ENCODE measurements around the gene GTF3C5. TPM values are rescaled to one million over a fixed set of nuclear protein-coding genes. Genes with fewer than 3 reads are reported as not detected.
"Not testable (repeated sequence)": the region's sequence is repeated elsewhere in the genome, so short reads cannot be mapped to it uniquely, and the experiment has no call there.

Gene GTF3C5
- total RNA-seq, 3 donors from 2014 or later (not counting 1 experiment from before 2014, with no cell fraction given): 52.6 to 69.2 (median 60.4) TPM

- 92% methylated on average over 24 of the region's 25 CpGs for WGBS (ENCODE audit: insufficient coverage)
- no peak overlapping the region for H3K4me3 Mint-ChIP-seq
- H3K4me1 ChIP-seq (ENCODE audit: control insufficient read depth, insufficient read depth, low read length): no peaks in the 10 kb centered on the region
- no peak overlapping the region for H3K4me3 ChIP-seq (ENCODE audit: low read length)
- no peaks in the 10 kb centered on the region for H3K9me3 ChIP-seq (ENCODE audit: control insufficient read depth, insufficient read depth, low read length)
- H3K36me3 ChIP-seq (ENCODE audit: control insufficient read depth, insufficient read depth, low read length): peaks cover 15% of the 10 kb centered on the region
- no peaks in the 10 kb centered on the region for H3K36me3 Mint-ChIP-seq
- no peak overlapping the region for H3K27ac ChIP-seq (ENCODE audit: low read length)
- H3K4me1 Mint-ChIP-seq: peaks cover 34 to 39% of the 10 kb centered on the region in 2 donors
- H3K27me3 ChIP-seq (ENCODE audit: control insufficient read depth, insufficient read depth, low read length): no peaks in the 10 kb centered on the region
- H3K27me3 Mint-ChIP-seq (ENCODE audit: low read depth in 2 of 2): no peaks in the 10 kb centered on the region
- intact Hi-C loops (cut with micrococcal nuclease): no loop called here
- no peak for ATAC-seq
- DNase-seq: no peak
- H3K27ac Mint-ChIP-seq: no peak overlapping the region
- no peak for TF ChIP-seq CTCF (IDR thresholded peaks at IDR 0.05)
- no peaks in the 10 kb centered on the region for H3K9me3 Mint-ChIP-seq
Observed at GRCh38 chr9:133037775-133038515, 7.1 kb downstream of the GTF3C5 start.

- H3K4me1 ChIP-seq (ENCODE audit: control insufficient read depth, insufficient read depth, low read length); H3K9me3 ChIP-seq (ENCODE audit: control insufficient read depth, insufficient read depth, low read length); H3K27me3 Mint-ChIP-seq (ENCODE audit: low read depth in 2 of 2); H3K4me3 ChIP-seq (ENCODE audit: low read length); ATAC-seq; H3K4me3 Mint-ChIP-seq; H3K9me3 Mint-ChIP-seq; H3K27ac ChIP-seq (ENCODE audit: low read length); H3K27me3 ChIP-seq (ENCODE audit: control insufficient read depth, insufficient read depth, low read length); H3K36me3 Mint-ChIP-seq: not testable (repeated sequence)
- Mint-ChIP-seq H3K4me1 (peaks cover 28 to 33% of the 10 kb centered on the region in 2 donors), H3K27ac (peak overlapping the region in 1 of 2 donors; percentile 69)
- peaks cover 36% of the 10 kb centered on the region for H3K36me3 ChIP-seq (ENCODE audit: control insufficient read depth, insufficient read depth, low read length)
- 91% methylated on average over 11 of the region's 12 CpGs for WGBS (ENCODE audit: insufficient coverage)
- intact Hi-C loops (cut with micrococcal nuclease): loop anchor here (1.0 kb wide), 1 partner anchor 108 kb away; no protein-coding TSS in a partner anchor
- peak in 1 of 2 donors; percentile 57 for DNase-seq
- peak; percentile 62 for TF ChIP-seq CTCF (IDR thresholded peaks at IDR 0.05)
Observed at GRCh38 chr9:133040892-133041479, 10.2 kb downstream of the GTF3C5 start.

GRCh38 chr9:133041958-133042357 is 11.2 kb downstream of the GTF3C5 start:
- no peak for ATAC-seq
- H3K27ac Mint-ChIP-seq: no peak overlapping the region

More at GRCh38 chr9:133041958-133042357, 11.2 kb downstream of the GTF3C5 start:
- Mint-ChIP-seq H3K4me1 (peaks cover 18 to 35% of the 10 kb centered on the region in 2 donors), H3K4me3 (no peak overlapping the region), H3K9me3 (no peaks in the 10 kb centered on the region), H3K36me3 (no peaks in the 10 kb centered on the region), H3K27me3 (ENCODE audit: low read depth in 2 of 2) (no peaks in the 10 kb centered on the region)
- DNase-seq: no peak
- 95% methylated on average over 9 of the region's 9 CpGs for WGBS (ENCODE audit: insufficient coverage)
- Histone ChIP-seq H3K4me3 (ENCODE audit: low read length) (no peak overlapping the region), H3K27ac (ENCODE audit: low read length) (no peak overlapping the region), H3K4me1 (ENCODE audit: control insufficient read depth, insufficient read depth, low read length) (no peaks in the 10 kb centered on the region), H3K36me3 (ENCODE audit: control insufficient read depth, insufficient read depth, low read length) (peaks cover 43% of the 10 kb centered on the region), H3K27me3 (ENCODE audit: control insufficient read depth, insufficient read depth, low read length) (no peaks in the 10 kb centered on the region), H3K9me3 (ENCODE audit: control insufficient read depth, insufficient read depth, low read length) (no peaks in the 10 kb centered on the region)
- no peak for TF ChIP-seq CTCF (IDR thresholded peaks at IDR 0.05)
- intact Hi-C loops (cut with micrococcal nuclease): loop anchor here (1.0 kb wide), 1 partner anchor 107 kb away; no protein-coding TSS in a partner anchor
